Neural cell (in vitro differentiated cells): Measurements from ENCODE around the gene LYSET. TPM values are rescaled to one million over a fixed set of nuclear protein-coding genes. Genes with fewer than 3 reads are reported as not detected.

Source experiments
- H2AFZ ChIP-seq: fragments of 200-600, 300-800 bp; sonication (generic), shearing (Covaris generic); 2 replicates; pipeline ENCODE4 v1.6.0; 2014; ENCODE audit warnings: low read depth, mild to moderate bottlenecking, antibody characterized with exemption, low read length, moderate library complexity
- H3F3A ChIP-seq: fragments of 200-600 bp; shearing (Covaris generic); 2 replicates; pipeline ENCODE4 v1.6.1; 2016; ENCODE audit warnings: mild to moderate bottlenecking, moderate library complexity, mixed read lengths, antibody characterized with exemption, low read length; ENCODE audit not compliant: insufficient read depth, poor library complexity, severe bottlenecking
- H3K27ac ChIP-seq: fragments of 200-600, 300-800 bp; sonication (generic), shearing (Covaris generic); 2 replicates; pipeline ENCODE4 v1.5.1; 2014; ENCODE audit warnings: mild to moderate bottlenecking, low read length, moderate library complexity
- H3K27me3 ChIP-seq: fragments of 300-800, 200-600 bp; sonication (generic), shearing (Covaris generic); 2 replicates; pipeline ENCODE4 v1.6.0; 2014; ENCODE audit warnings: mild to moderate bottlenecking, low read depth, low read length, moderate library complexity; ENCODE audit not compliant: insufficient read depth
- H3K36me3 ChIP-seq: fragments of 300-800, 200-600 bp; sonication (generic), shearing (Covaris generic); 2 replicates; pipeline ENCODE4 v1.5.1; 2014; ENCODE audit warnings: mild to moderate bottlenecking, antibody characterized with exemption, low read length, moderate library complexity; ENCODE audit not compliant: insufficient read depth
- H3K4me2 ChIP-seq: fragments of 300-800, 200-600 bp; sonication (generic), shearing (Covaris generic); 2 replicates; pipeline ENCODE4 v1.6.0; 2014; ENCODE audit warnings: mild to moderate bottlenecking, low read length
- H3K4me3 ChIP-seq: fragments of 300-800, 200-600 bp; sonication (generic), shearing (Covaris generic); 2 replicates; pipeline ENCODE4 v1.5.1; 2014; ENCODE audit warnings: mild to moderate bottlenecking, low read length, moderate library complexity
- H3K79me2 ChIP-seq: fragments of 200-600 bp; shearing (Covaris generic); replicated peaks from 2 replicates; pipeline ENCODE4 v1.6.0; 2014; ENCODE audit warnings: mild to moderate bottlenecking, low read length, moderate library complexity; ENCODE audit not compliant: insufficient read depth
- H3K9ac ChIP-seq: fragments of 300-800, 200-600 bp; sonication (generic), shearing (Covaris generic); 2 replicates; pipeline ENCODE4 v1.6.1; 2016; ENCODE audit warnings: mild to moderate bottlenecking, low read length, mixed read lengths
- H3K9me2 ChIP-seq: fragments of 200-600 bp; shearing (Covaris generic); 2 replicates; pipeline ENCODE4 v1.6.1; 2016; ENCODE audit warnings: mild to moderate bottlenecking, low read length, mixed read lengths; ENCODE audit not compliant: insufficient read depth
- H3K9me3 ChIP-seq: fragments of 200-600, 300-800 bp; sonication (generic), shearing (Covaris generic); 2 replicates; pipeline ENCODE4 v1.6.1; 2016; ENCODE audit warnings: mild to moderate bottlenecking, mixed run types, low read length, moderate library complexity, mixed read lengths
- H4K20me1 ChIP-seq: fragments of 200-600 bp; shearing (Covaris generic); 2 replicates; pipeline ENCODE4 v1.6.1; 2016; ENCODE audit warnings: mild to moderate bottlenecking, mixed run types; ENCODE audit not compliant: insufficient read depth
- CTCF ChIP-seq: fragments of 450-650 bp; IDR thresholded peaks from 2 replicates; pipeline ENCODE4 v1.5.1; 2014; ENCODE audit warnings: antibody characterized with exemption, mild to moderate bottlenecking, moderate library complexity; ENCODE audit not compliant: poor library complexity, severe bottlenecking
- EP300 ChIP-seq: fragments of 450-650 bp; conservative IDR thresholded peaks from 2 replicates; pipeline ENCODE4 v1.6.1; 2014; ENCODE audit warnings: antibody characterized with exemption, mild to moderate bottlenecking, moderate library complexity; ENCODE audit not compliant: poor library complexity, severe bottlenecking
- EZH2 ChIP-seq: fragments of 200-600, 300-800 bp; shearing (Covaris generic), sonication (generic); IDR thresholded peaks from 2 replicates; pipeline ENCODE4 v1.6.1; 2014; ENCODE audit warnings: antibody characterized with exemption, low read length, borderline replicate concordance, mild to moderate bottlenecking; ENCODE audit not compliant: insufficient read depth, poor library complexity, severe bottlenecking
- MXI1 ChIP-seq: fragments of 450-650 bp; conservative IDR thresholded peaks from 2 replicates; pipeline ENCODE4 v1.6.1; 2014; ENCODE audit warnings: antibody characterized with exemption, mild to moderate bottlenecking; ENCODE audit not compliant: poor library complexity, severe bottlenecking
- POLR2AphosphoS5 ChIP-seq: IDR thresholded peaks from 2 replicates; pipeline ENCODE4 v1.6.1; 2012
- RAD21 ChIP-seq: fragments of 450-650 bp; conservative IDR thresholded peaks from 2 replicates; pipeline ENCODE4 v1.6.1; 2014; ENCODE audit warnings: antibody characterized with exemption, mild to moderate bottlenecking, moderate library complexity
- SMC3 ChIP-seq: fragments of 450-650 bp; conservative IDR thresholded peaks from 2 replicates; pipeline ENCODE4 v1.6.1; 2014; ENCODE audit warnings: antibody characterized with exemption, mild to moderate bottlenecking, moderate library complexity; ENCODE audit not compliant: poor library complexity
- TAF1 ChIP-seq: IDR thresholded peaks from 2 replicates; pipeline ENCODE4 v1.6.1; 2012; ENCODE audit warnings: low read depth
- polyA plus RNA-seq: library from polyadenylated mRNA; depleted of rRNA; stranded (reverse); fragments of >200 nt; gene quantifications from 2 replicates; pipeline ENCODE4 v1.2.3, GENCODE V29; 2014
- TF ChIP-seq, protein P1 (sequence below): IDR thresholded peaks from 2 replicates; pipeline ENCODE4 v1.6.1; 2012; ENCODE audit warnings: borderline replicate concordance

LYSET gene
- polyA plus RNA-seq, 1 donor from 2014 or later, result 24.0 TPM

GRCh38 chr14:93206793-93207467 lies 21.8 kb downstream of the LYSET start, which contains the start of the genes GON7 and UBR7:
GON7 (minus strand) TSS chr14:93207065; CDS start chr14:93207037, 28 bp downstream.
UBR7 (plus strand) TSS chr14:93207256; CDS start chr14:93207292, 36 bp downstream.
- Histone ChIP-seq H3K79me2 (peaks cover 23% of the 10 kb centered on the region), H3K4me3 (peak within 1 kb of the TSS; percentile 78), H3K27me3 (no peaks in the 10 kb centered on the region), H3K4me2 (peak within 1 kb of the TSS; percentile 93), H3K9ac (peak within 1 kb of the TSS; percentile 78), H3K9me3 (no peaks in the 10 kb centered on the region), H3K27ac (peak within 1 kb of the TSS; percentile 74), H2AFZ (peak within 1 kb of the TSS; percentile 43), H3F3A (no peaks in the 10 kb centered on the region), H3K36me3 (no peaks in the 10 kb centered on the region), H4K20me1 (no peaks in the 10 kb centered on the region), H3K9me2 (no peaks in the 10 kb centered on the region)
- TF ChIP-seq CTCF (peak; percentile 76), TAF1 (peak; percentile 60), SMC3 (peak; percentile 80), EZH2 (no peak), MXI1 (peak; percentile 85), EP300 (peak; percentile 54), POLR2AphosphoS5 (peak; percentile 69), RAD21 (peak; percentile 70)
- TF ChIP-seq, protein P1, sequence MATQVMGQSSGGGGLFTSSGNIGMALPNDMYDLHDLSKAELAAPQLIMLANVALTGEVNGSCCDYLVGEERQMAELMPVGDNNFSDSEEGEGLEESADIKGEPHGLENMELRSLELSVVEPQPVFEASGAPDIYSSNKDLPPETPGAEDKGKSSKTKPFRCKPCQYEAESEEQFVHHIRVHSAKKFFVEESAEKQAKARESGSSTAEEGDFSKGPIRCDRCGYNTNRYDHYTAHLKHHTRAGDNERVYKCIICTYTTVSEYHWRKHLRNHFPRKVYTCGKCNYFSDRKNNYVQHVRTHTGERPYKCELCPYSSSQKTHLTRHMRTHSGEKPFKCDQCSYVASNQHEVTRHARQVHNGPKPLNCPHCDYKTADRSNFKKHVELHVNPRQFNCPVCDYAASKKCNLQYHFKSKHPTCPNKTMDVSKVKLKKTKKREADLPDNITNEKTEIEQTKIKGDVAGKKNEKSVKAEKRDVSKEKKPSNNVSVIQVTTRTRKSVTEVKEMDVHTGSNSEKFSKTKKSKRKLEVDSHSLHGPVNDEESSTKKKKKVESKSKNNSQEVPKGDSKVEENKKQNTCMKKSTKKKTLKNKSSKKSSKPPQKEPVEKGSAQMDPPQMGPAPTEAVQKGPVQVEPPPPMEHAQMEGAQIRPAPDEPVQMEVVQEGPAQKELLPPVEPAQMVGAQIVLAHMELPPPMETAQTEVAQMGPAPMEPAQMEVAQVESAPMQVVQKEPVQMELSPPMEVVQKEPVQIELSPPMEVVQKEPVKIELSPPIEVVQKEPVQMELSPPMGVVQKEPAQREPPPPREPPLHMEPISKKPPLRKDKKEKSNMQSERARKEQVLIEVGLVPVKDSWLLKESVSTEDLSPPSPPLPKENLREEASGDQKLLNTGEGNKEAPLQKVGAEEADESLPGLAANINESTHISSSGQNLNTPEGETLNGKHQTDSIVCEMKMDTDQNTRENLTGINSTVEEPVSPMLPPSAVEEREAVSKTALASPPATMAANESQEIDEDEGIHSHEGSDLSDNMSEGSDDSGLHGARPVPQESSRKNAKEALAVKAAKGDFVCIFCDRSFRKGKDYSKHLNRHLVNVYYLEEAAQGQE, result peak; percentile 26

GRCh38 chr14:93207468-93208308 lies 22.6 kb downstream of the LYSET start:
- Histone ChIP-seq H3K36me3 (no peaks in the 10 kb centered on the region), H3K9ac (peak overlapping the region; percentile 78), H3K27me3 (no peaks in the 10 kb centered on the region), H2AFZ (peak overlapping the region; percentile 43), H4K20me1 (no peaks in the 10 kb centered on the region), H3K79me2 (peaks cover 23% of the 10 kb centered on the region), H3F3A (no peaks in the 10 kb centered on the region), H3K9me3 (no peaks in the 10 kb centered on the region), H3K4me3 (peak overlapping the region; percentile 78), H3K4me2 (peak overlapping the region; percentile 93), H3K9me2 (no peaks in the 10 kb centered on the region), H3K27ac (peak overlapping the region; percentile 66)
- no peak for TF ChIP-seq EZH2
- peak; percentile 4 for TF ChIP-seq MXI1
